ENCODE measurements around the gene LRRK2. TPM values are rescaled to one million over a fixed set of nuclear protein-coding genes. Genes with fewer than 3 reads are reported as not detected.

The LRRK2 gene
- polyA plus RNA-seq, 2 of the 4 experiments (the other 2 are of a cell fraction) = 5.3 to 20.4 TPM

DNA sequence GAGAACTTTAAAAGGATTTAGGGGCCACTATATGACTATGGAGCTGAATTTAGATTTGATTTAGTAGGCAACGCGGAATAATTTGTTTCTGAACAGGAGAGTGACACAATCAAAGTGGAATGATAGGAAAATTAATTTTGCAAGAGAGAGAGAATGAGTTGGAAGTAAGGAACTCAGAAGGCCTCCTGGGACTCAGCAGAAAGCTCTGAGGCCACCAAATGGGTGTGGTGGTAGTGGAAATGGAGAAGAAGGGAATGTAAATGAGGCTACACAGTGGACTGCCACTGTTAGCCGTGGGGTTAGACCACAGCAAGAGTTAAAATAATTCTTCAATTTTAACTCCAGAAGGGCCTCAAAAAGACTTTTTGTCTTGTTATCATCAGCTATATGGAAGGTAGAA, 102.7 kb downstream of the LRRK2 start:
- POLR2A ChIA-PET = no interaction called here

DNA sequence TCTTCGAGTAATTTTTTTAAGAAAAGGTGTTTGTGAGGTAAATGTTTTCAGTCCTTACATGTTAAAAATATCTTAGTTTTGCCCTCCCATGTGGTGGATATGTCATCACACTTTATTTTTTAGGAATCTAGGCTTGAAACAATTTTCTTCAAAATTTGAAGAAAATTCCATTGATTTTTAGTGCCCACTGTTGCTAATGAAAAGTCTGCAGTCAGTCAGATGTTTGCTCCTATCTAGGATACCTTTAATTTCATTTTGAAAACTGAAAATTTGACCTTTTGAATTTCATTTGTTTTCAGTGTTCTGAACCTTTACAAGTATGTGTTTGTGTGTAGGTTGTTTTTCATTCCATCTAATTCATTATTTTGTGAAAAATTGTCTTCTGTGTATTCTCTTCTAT, 105.4 kb downstream of the LRRK2 start:
- peak; percentile 49 for FAIRE-seq
- ATAC-seq = no peak
- no peak for DNase-seq (ENCODE audit: low read depth in 1 of 2, low spot score in 1 of 2)
- Histone ChIP-seq H3K9me3 (peaks cover 24% of the 10 kb centered on the region; the same call in 2 of the 3 replicates), H3K4me3 (no peak overlapping the region), H3K27ac (no peak overlapping the region), H3K4me1 (no peaks in the 10 kb centered on the region), H3K4me2 (no peak overlapping the region)
- CTCF ChIA-PET = no interaction called here
- WGBS (ENCODE audit: missing lambda C conversion rate) = 84% methylated on average over 1 of the region's 1 CpG
- POLR2A ChIA-PET = no interaction called here
- TF ChIP-seq RFX5 (IDR thresholded peaks at IDR 0.05) = no peak
- no peak for TF ChIP-seq EHF (CRISPR knock-in tag; IDR thresholded peaks at IDR 0.05)
- TF ChIP-seq CBX2 (IDR thresholded peaks at IDR 0.05; ENCODE audit: borderline replicate concordance, low read depth) = no peak
- TF ChIP-seq, protein P1, sequence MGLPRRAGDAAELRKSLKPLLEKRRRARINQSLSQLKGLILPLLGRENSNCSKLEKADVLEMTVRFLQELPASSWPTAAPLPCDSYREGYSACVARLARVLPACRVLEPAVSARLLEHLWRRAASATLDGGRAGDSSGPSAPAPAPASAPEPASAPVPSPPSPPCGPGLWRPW (IDR thresholded peaks at IDR 0.05) = no peak
- TF ChIP-seq RAD21 (conservative IDR thresholded peaks at IDR 0.05 in 1 of 2, IDR thresholded peaks at IDR 0.05 in 1 of 2) = no peak
- no peak for TF ChIP-seq MYC (IDR thresholded peaks at IDR 0.05; ENCODE audit: borderline replicate concordance, low read length)
- no peak for TF ChIP-seq POLR2A (IDR thresholded peaks at IDR 0.05; ENCODE audit: low read length)
- TF ChIP-seq TP53 (CRISPR knock-in tag; IDR thresholded peaks at IDR 0.05) = no peak
- no peak for TF ChIP-seq CEBPB (IDR thresholded peaks at IDR 0.05)
- TF ChIP-seq KDM5A (IDR thresholded peaks at IDR 0.05) = no peak
- TF ChIP-seq, protein P2, sequence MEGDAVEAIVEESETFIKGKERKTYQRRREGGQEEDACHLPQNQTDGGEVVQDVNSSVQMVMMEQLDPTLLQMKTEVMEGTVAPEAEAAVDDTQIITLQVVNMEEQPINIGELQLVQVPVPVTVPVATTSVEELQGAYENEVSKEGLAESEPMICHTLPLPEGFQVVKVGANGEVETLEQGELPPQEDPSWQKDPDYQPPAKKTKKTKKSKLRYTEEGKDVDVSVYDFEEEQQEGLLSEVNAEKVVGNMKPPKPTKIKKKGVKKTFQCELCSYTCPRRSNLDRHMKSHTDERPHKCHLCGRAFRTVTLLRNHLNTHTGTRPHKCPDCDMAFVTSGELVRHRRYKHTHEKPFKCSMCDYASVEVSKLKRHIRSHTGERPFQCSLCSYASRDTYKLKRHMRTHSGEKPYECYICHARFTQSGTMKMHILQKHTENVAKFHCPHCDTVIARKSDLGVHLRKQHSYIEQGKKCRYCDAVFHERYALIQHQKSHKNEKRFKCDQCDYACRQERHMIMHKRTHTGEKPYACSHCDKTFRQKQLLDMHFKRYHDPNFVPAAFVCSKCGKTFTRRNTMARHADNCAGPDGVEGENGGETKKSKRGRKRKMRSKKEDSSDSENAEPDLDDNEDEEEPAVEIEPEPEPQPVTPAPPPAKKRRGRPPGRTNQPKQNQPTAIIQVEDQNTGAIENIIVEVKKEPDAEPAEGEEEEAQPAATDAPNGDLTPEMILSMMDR (IDR thresholded peaks at IDR 0.05) = no peak
- no peak for TF ChIP-seq FOXS1 (CRISPR knock-in tag; IDR thresholded peaks at IDR 0.05)

More for the DNA sequence above, 102.7 kb downstream of the LRRK2 start:
- H3K4me3 ChIP-seq = no peak overlapping the region
- TF ChIP-seq MAFK (IDR thresholded peaks at IDR 0.05; ENCODE audit: partially characterized antibody) (no peak), EP300 (IDR thresholded peaks at IDR 0.05) (no peak), EHF (CRISPR knock-in tag; IDR thresholded peaks at IDR 0.05) (no peak)
- TF ChIP-seq, protein P1 (IDR thresholded peaks at IDR 0.05) = no peak
- FAIRE-seq (no peak), DNase-seq (ENCODE audit: low read depth in 1 of 2, low spot score in 1 of 2) (no peak), ATAC-seq (no peak)
- H3K4me1 ChIP-seq = no peaks in the 10 kb centered on the region
- CTCF ChIA-PET = interaction anchor here (0.7 to 0.8 kb wide), 2 partner anchors 8 to 602 kb away, joined by 3 to 4 read pairs; no protein-coding TSS in a partner anchor
- peaks cover 24% of the 10 kb centered on the region; the same call in 2 of the 3 replicates for H3K9me3 ChIP-seq
- 90% methylated on average over 3 of the region's 3 CpGs for WGBS (ENCODE audit: missing lambda C conversion rate)
- no peak overlapping the region for H3K4me2 ChIP-seq
- H3K27ac ChIP-seq = no peak overlapping the region

DNA sequence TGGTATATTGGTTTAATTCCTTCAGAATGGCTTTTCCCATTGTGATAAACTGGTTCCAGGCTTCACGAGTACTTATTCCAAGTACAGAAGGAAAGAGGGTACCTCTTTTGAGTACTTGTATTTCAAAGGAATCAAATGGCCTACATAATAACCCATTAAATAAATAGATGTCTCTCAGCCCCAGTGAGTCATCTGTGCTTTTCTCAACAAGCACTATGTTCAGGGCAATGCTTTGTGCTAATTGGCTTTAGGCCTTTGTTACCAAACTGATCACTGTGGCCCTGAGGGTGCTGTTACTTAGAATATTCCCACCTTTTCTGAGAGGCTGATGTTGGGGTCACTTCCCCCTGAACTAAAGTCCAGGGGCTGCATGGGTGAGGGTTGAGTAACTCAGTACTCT, 107.1 kb downstream of the LRRK2 start:
- POLR2A ChIA-PET = no interaction called here
- Histone ChIP-seq H3K4me3 (no peak overlapping the region), H3K4me1 (no peaks in the 10 kb centered on the region), H3K27ac (no peak overlapping the region), H3K9me3 (peaks cover 24% of the 10 kb centered on the region; the same call in 2 of the 3 replicates), H3K4me2 (no peak overlapping the region)
- 89% methylated on average over 1 of the region's 1 CpG for WGBS (ENCODE audit: missing lambda C conversion rate)
- FAIRE-seq = no peak
- no peak for DNase-seq (ENCODE audit: low read depth in 1 of 2, low spot score in 1 of 2)
- ATAC-seq = no peak
- CTCF ChIA-PET = no interaction called here
- TF ChIP-seq JUN (IDR thresholded peaks at IDR 0.05) = no peak
- no peak for TF ChIP-seq NR3C1 (IDR thresholded peaks at IDR 0.05)
- TF ChIP-seq, protein P3, sequence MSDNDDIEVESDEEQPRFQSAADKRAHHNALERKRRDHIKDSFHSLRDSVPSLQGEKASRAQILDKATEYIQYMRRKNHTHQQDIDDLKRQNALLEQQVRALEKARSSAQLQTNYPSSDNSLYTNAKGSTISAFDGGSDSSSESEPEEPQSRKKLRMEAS (IDR thresholded peaks at IDR 0.05) = no peak
- TF ChIP-seq TP53 (CRISPR knock-in tag; IDR thresholded peaks at IDR 0.05) = no peak
- TF ChIP-seq HEYL (CRISPR knock-in tag; IDR thresholded peaks at IDR 0.05) = no peak
- no peak for TF ChIP-seq SMC3 (IDR thresholded peaks at IDR 0.05)
- TF ChIP-seq CBX8 (IDR thresholded peaks at IDR 0.05) = no peak
- no peak for TF ChIP-seq NFE2L2 (conservative IDR thresholded peaks at IDR 0.05; ENCODE audit: low read length)
- TF ChIP-seq, protein P4, sequence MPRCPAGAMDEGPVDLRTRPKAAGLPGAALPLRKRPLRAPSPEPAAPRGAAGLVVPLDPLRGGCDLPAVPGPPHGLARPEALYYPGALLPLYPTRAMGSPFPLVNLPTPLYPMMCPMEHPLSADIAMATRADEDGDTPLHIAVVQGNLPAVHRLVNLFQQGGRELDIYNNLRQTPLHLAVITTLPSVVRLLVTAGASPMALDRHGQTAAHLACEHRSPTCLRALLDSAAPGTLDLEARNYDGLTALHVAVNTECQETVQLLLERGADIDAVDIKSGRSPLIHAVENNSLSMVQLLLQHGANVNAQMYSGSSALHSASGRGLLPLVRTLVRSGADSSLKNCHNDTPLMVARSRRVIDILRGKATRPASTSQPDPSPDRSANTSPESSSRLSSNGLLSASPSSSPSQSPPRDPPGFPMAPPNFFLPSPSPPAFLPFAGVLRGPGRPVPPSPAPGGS (IDR thresholded peaks at IDR 0.05) = no peak
- no peak for TF ChIP-seq ZSCAN20 (CRISPR knock-in tag; IDR thresholded peaks at IDR 0.05)
- TF ChIP-seq NPAS2 (CRISPR knock-in tag; IDR thresholded peaks at IDR 0.05; ENCODE audit: borderline replicate concordance) = no peak
- no peak for TF ChIP-seq HDAC2 (IDR thresholded peaks at IDR 0.05)

Measured in A549 (cell line).